Stimulated activated CD4-positive, alpha-beta T cell treated with anti-CD3 and anti-CD28 coated beads, TNF-alpha, amount 100 ng/mL, for 4 hours (primary cell): ENCODE measurements around the gene LGR4.
"Not testable (repeated sequence)": the region's sequence is repeated elsewhere in the genome, so short reads cannot be mapped to it uniquely, and the experiment has no call there.

Source experiments
- DNase-seq, 3 experiments: peaks; one replicate each; pipeline ENCODE4 v3.0.0-alpha.2; 2020; ENCODE audit warnings: low read depth in 3 of 3

Gene LGR4

GRCh38 chr11:27459191-27459590, 13.4 kb downstream of the LGR4 start:
- no peak for DNase-seq

GRCh38 chr11:27458182-27458581, 14.4 kb downstream of the LGR4 start:
- DNase-seq = no peak

- no peak for DNase-seq
These were observed 15.7 kb downstream of the LGR4 start for GRCh38 chr11:27456795-27457329.

- DNase-seq = no peak
These were observed 16.3 kb downstream of the LGR4 start for GRCh38 chr11:27456140-27456794.

GRCh38 chr11:27455667-27456066, 16.9 kb downstream of the LGR4 start:
- DNase-seq = no peak

- no peak for DNase-seq
These were observed 18.9 kb downstream of the LGR4 start for GRCh38 chr11:27453701-27454100.

- DNase-seq = no peak
These were observed 20.4 kb downstream of the LGR4 start for GRCh38 chr11:27452147-27452546.

- DNase-seq = no peak
These were observed 21.2 kb downstream of the LGR4 start for GRCh38 chr11:27451244-27451965.

GRCh38 chr11:27448184-27448540, 24.4 kb downstream of the LGR4 start:
- DNase-seq = not testable (repeated sequence)

GRCh38 chr11:27447288-27448183, 25.1 kb downstream of the LGR4 start:
- DNase-seq = no peak

- DNase-seq = no peak
These were observed 27.0 kb downstream of the LGR4 start for GRCh38 chr11:27445625-27446024.

GRCh38 chr11:27444801-27445215, 27.8 kb downstream of the LGR4 start:
- no peak for DNase-seq

GRCh38 chr11:27443746-27444507, 28.7 kb downstream of the LGR4 start:
- DNase-seq = no peak

- DNase-seq = no peak
These were observed 29.4 kb downstream of the LGR4 start for GRCh38 chr11:27443227-27443626.

GRCh38 chr11:27440090-27440489, 32.5 kb downstream of the LGR4 start:
- no peak for DNase-seq

- no peak for DNase-seq
These were observed 34.0 kb downstream of the LGR4 start for GRCh38 chr11:27438595-27438981.

- no peak for DNase-seq
These were observed 34.6 kb downstream of the LGR4 start for GRCh38 chr11:27437829-27438594.

- DNase-seq = no peak
These were observed 35.7 kb downstream of the LGR4 start for GRCh38 chr11:27436916-27437315.

GRCh38 chr11:27433742-27434141, 38.8 kb downstream of the LGR4 start:
- no peak for DNase-seq

- no peak for DNase-seq
These were observed 40.8 kb downstream of the LGR4 start for GRCh38 chr11:27431808-27432207.
